Activated gamma-delta T cell (primary cell): Measurements from ENCODE around the gene RRAD.
"Not testable (repeated sequence)": the region's sequence is repeated elsewhere in the genome, so short reads cannot be mapped to it uniquely, and the experiment has no call there.

Experiments used
- DNase-seq: peaks from one replicate; lab custom pipeline; 2025; lab: John Stamatoyannopoulos, UW

Gene RRAD

GRCh38 chr16:66950971-66951790 is 25.8 kb upstream of the RRAD start:
- no peak for DNase-seq

- no peak for DNase-seq
These were observed 25.1 kb upstream of the RRAD start for GRCh38 chr16:66950437-66950836.

GRCh38 chr16:66949472-66949871 is 24.1 kb upstream of the RRAD start:
- DNase-seq = no peak

GRCh38 chr16:66948837-66949225 is 23.5 kb upstream of the RRAD start:
- no peak for DNase-seq

GRCh38 chr16:66948134-66948836 is 22.9 kb upstream of the RRAD start:
- no peak for DNase-seq

GRCh38 chr16:66947302-66948065 is 22.1 kb upstream of the RRAD start:
- no peak for DNase-seq

- DNase-seq = no peak
These were observed 21.6 kb upstream of the RRAD start for GRCh38 chr16:66946974-66947301.

GRCh38 chr16:66946541-66946940 is 21.2 kb upstream of the RRAD start:
- no peak for DNase-seq

GRCh38 chr16:66945939-66946338 is 20.6 kb upstream of the RRAD start:
- DNase-seq = no peak

GRCh38 chr16:66944971-66945370 is 19.6 kb upstream of the RRAD start:
- not testable (repeated sequence) for DNase-seq

GRCh38 chr16:66944054-66944441 is 18.7 kb upstream of the RRAD start:
- no peak for DNase-seq

- DNase-seq = no peak
These were observed 18.2 kb upstream of the RRAD start for GRCh38 chr16:66943426-66944053.

GRCh38 chr16:66942981-66943380 is 17.6 kb upstream of the RRAD start:
- no peak for DNase-seq

GRCh38 chr16:66940236-66940635 is 14.9 kb upstream of the RRAD start:
- DNase-seq = no peak

GRCh38 chr16:66939366-66939765 is 14.0 kb upstream of the RRAD start:
- no peak for DNase-seq

GRCh38 chr16:66937725-66938337 is 12.5 kb upstream of the RRAD start:
- no peak for DNase-seq

- no peak for DNase-seq
These were observed 11.7 kb upstream of the RRAD start for GRCh38 chr16:66936889-66937554.

- DNase-seq = no peak
These were observed 11.1 kb upstream of the RRAD start for GRCh38 chr16:66936462-66936861.

- DNase-seq = no peak
These were observed 10.1 kb upstream of the RRAD start, which contains the start of gene CES2 for GRCh38 chr16:66935314-66936011. CES2 (plus strand) TSS chr16:66935516; CDS start chr16:66935636, 120 bp downstream.

- not testable (repeated sequence) for DNase-seq
These were observed 9.5 kb upstream of the RRAD start for GRCh38 chr16:66934839-66935313.
